ENCODE measurements around the gene CD177. TPM values are rescaled to one million over a fixed set of nuclear protein-coding genes. Genes with fewer than 3 reads are reported as not detected.

Gene CD177
- total RNA-seq, 1 experiment from 2014 or later, result not detected

DNA sequence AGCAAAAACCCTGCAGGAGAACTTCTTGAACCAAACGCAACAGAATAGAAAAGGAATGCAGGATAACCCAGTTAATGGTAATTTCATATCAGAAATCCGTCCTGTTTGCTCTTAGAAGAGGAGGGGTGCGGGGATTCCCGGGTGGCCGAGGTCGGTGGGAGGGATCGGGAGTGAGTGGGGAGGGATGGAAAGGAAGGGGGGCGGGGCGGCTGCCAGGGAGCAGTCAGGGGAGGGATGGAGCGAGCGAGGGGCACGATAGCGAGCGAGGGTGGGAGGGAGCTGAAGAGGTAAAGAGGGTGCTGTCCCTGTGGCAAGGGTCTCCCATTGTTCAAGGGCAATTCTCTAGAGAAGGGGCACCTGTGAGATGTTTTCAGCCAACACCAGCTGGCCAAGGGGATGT lies 26.5 kb downstream of the CD177 start:
- H4K20me1 ChIP-seq (ENCODE audit: insufficient read depth), result no peaks in the 10 kb centered on the region
- no peaks in the 10 kb centered on the region for H3K36me3 ChIP-seq (ENCODE audit: control insufficient read depth in 1 of 2, insufficient read depth in 2 of 2, low read length in 2 of 2)
- no peaks in the 10 kb centered on the region for H3K79me2 ChIP-seq (ENCODE audit: insufficient read depth, low read length)
- peaks cover 5% of the 10 kb centered on the region; the same call in 1 of the 2 replicates for H3K27me3 ChIP-seq (ENCODE audit: insufficient read depth, low read length)
- no peaks in the 10 kb centered on the region for H3K9me2 ChIP-seq (ENCODE audit: insufficient read depth)
- ChIA-PET RAD21 (ENCODE audit: low non-redundant PET in 1 of 2, low total read pairs in 2 of 2, uncharacterized antibody in 2 of 2, unreplicated experiment in 2 of 2) (no interaction called here), POLR2A (no interaction called here), CTCF (no interaction called here)
- intact Hi-C loops (cut with micrococcal nuclease), result no loop called here
- no TSS peak for BruUV-seq (replicated peaks)
- no peak for DNase-seq (ENCODE audit: low read depth, low spot score)
- TF ChIP-seq SIN3A (IDR thresholded peaks at IDR 0.05; ENCODE audit: low read depth), result no peak
- TF ChIP-seq, protein P1, sequence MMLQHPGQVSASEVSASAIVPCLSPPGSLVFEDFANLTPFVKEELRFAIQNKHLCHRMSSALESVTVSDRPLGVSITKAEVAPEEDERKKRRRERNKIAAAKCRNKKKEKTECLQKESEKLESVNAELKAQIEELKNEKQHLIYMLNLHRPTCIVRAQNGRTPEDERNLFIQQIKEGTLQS (IDR thresholded peaks at IDR 0.05), result no peak
- TF ChIP-seq ZFX (IDR thresholded peaks at IDR 0.05), result no peak
- TF ChIP-seq CBX3 (IDR thresholded peaks at IDR 0.05; ENCODE audit: low read depth), result no peak
- no peak for TF ChIP-seq TCF7L2 (IDR thresholded peaks at IDR 0.05; ENCODE audit: borderline replicate concordance, extremely low read depth, insufficient read depth, insufficient read length)
- no peak for TF ChIP-seq SP1 (IDR thresholded peaks at IDR 0.05; ENCODE audit: low read depth)
- no peak for TF ChIP-seq CEBPB (IDR thresholded peaks at IDR 0.05; ENCODE audit: low read depth)
- no peak for TF ChIP-seq JUND (IDR thresholded peaks at IDR 0.05)
- no peak for TF ChIP-seq EZH2phosphoT487 (IDR thresholded peaks at IDR 0.05; ENCODE audit: borderline replicate concordance)
- TF ChIP-seq, protein P2, sequence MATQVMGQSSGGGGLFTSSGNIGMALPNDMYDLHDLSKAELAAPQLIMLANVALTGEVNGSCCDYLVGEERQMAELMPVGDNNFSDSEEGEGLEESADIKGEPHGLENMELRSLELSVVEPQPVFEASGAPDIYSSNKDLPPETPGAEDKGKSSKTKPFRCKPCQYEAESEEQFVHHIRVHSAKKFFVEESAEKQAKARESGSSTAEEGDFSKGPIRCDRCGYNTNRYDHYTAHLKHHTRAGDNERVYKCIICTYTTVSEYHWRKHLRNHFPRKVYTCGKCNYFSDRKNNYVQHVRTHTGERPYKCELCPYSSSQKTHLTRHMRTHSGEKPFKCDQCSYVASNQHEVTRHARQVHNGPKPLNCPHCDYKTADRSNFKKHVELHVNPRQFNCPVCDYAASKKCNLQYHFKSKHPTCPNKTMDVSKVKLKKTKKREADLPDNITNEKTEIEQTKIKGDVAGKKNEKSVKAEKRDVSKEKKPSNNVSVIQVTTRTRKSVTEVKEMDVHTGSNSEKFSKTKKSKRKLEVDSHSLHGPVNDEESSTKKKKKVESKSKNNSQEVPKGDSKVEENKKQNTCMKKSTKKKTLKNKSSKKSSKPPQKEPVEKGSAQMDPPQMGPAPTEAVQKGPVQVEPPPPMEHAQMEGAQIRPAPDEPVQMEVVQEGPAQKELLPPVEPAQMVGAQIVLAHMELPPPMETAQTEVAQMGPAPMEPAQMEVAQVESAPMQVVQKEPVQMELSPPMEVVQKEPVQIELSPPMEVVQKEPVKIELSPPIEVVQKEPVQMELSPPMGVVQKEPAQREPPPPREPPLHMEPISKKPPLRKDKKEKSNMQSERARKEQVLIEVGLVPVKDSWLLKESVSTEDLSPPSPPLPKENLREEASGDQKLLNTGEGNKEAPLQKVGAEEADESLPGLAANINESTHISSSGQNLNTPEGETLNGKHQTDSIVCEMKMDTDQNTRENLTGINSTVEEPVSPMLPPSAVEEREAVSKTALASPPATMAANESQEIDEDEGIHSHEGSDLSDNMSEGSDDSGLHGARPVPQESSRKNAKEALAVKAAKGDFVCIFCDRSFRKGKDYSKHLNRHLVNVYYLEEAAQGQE (IDR thresholded peaks at IDR 0.05; ENCODE audit: low read depth), result no peak
- TF ChIP-seq RAD21 (IDR thresholded peaks at IDR 0.05; ENCODE audit: low read depth), result no peak
- TF ChIP-seq YY1 (IDR thresholded peaks at IDR 0.05; ENCODE audit: extremely low read depth, insufficient replicate concordance, low read depth, low read length), result no peak
- no peak for TF ChIP-seq FOSL1 (IDR thresholded peaks at IDR 0.05; ENCODE audit: low read depth)
- TF ChIP-seq POLR2AphosphoS5 (IDR thresholded peaks at IDR 0.05; ENCODE audit: low read depth, low read length), result no peak
- TF ChIP-seq POLR2A (IDR thresholded peaks at IDR 0.05; ENCODE audit: borderline replicate concordance, extremely low read depth, insufficient read depth, insufficient read length), result no peak
- no peak for TF ChIP-seq EZH2 (IDR thresholded peaks at IDR 0.05)
- no peak for TF ChIP-seq EGR1 (IDR thresholded peaks at IDR 0.05; ENCODE audit: low read depth)
- TF ChIP-seq, protein P3, sequence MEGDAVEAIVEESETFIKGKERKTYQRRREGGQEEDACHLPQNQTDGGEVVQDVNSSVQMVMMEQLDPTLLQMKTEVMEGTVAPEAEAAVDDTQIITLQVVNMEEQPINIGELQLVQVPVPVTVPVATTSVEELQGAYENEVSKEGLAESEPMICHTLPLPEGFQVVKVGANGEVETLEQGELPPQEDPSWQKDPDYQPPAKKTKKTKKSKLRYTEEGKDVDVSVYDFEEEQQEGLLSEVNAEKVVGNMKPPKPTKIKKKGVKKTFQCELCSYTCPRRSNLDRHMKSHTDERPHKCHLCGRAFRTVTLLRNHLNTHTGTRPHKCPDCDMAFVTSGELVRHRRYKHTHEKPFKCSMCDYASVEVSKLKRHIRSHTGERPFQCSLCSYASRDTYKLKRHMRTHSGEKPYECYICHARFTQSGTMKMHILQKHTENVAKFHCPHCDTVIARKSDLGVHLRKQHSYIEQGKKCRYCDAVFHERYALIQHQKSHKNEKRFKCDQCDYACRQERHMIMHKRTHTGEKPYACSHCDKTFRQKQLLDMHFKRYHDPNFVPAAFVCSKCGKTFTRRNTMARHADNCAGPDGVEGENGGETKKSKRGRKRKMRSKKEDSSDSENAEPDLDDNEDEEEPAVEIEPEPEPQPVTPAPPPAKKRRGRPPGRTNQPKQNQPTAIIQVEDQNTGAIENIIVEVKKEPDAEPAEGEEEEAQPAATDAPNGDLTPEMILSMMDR (IDR thresholded peaks at IDR 0.05 in 2 of 3, conservative IDR thresholded peaks at IDR 0.05 in 1 of 3; ENCODE audit: borderline replicate concordance in 1 of 3, insufficient read depth in 1 of 3, low read depth in 2 of 3, low read length in 2 of 3), result no peak
- H3K4me3 ChIP-seq (replicated peaks in 1 of 2; ENCODE audit: low read depth in 1 of 2, low read length in 2 of 2), result no peak overlapping the region
- no peak overlapping the region for H3K4me2 ChIP-seq (ENCODE audit: low read length)
- no peaks in the 10 kb centered on the region for H3K4me1 ChIP-seq (ENCODE audit: control insufficient read depth in 1 of 2, insufficient read depth in 2 of 2, low read length in 2 of 2)
- no peak for ATAC-seq
- no peaks in the 10 kb centered on the region for H3K9me3 ChIP-seq (ENCODE audit: control insufficient read depth in 1 of 2, insufficient read depth in 1 of 2, low read depth in 1 of 2, low read length in 2 of 2)
- H3K9ac ChIP-seq (ENCODE audit: low read length), result no peak overlapping the region
- H3K27ac ChIP-seq (ENCODE audit: low read depth, low read length), result no peak overlapping the region
- no peak overlapping the region for H2AFZ ChIP-seq (ENCODE audit: low read depth, low read length, poor library complexity, severe bottlenecking)
